ENCODE results near the gene JARID2.

DNA sequence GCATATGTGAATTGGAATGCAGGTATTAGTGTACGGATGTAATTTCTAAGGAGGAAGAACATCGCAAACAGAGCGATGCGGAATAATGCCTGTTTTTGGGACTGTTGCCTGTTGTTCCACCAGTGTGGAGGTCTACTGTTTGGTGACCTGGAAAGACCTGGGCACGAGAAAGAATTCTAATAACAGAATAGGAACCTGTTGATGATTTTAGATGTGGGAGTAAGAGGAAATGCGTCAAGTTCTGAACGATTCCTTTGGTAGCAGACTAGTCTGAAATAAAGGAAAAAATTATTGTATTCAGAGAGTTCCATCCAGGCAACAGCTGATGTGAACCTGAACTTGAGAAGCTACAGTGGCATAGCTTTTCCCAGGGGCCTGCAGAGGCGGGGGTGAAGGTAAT lies 224.9 kb downstream of the JARID2 start:
- TF ChIP-seq, protein P1, sequence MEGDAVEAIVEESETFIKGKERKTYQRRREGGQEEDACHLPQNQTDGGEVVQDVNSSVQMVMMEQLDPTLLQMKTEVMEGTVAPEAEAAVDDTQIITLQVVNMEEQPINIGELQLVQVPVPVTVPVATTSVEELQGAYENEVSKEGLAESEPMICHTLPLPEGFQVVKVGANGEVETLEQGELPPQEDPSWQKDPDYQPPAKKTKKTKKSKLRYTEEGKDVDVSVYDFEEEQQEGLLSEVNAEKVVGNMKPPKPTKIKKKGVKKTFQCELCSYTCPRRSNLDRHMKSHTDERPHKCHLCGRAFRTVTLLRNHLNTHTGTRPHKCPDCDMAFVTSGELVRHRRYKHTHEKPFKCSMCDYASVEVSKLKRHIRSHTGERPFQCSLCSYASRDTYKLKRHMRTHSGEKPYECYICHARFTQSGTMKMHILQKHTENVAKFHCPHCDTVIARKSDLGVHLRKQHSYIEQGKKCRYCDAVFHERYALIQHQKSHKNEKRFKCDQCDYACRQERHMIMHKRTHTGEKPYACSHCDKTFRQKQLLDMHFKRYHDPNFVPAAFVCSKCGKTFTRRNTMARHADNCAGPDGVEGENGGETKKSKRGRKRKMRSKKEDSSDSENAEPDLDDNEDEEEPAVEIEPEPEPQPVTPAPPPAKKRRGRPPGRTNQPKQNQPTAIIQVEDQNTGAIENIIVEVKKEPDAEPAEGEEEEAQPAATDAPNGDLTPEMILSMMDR (IDR thresholded peaks at IDR 0.05): no peak
- TF ChIP-seq POLR2AphosphoS5 (IDR thresholded peaks at IDR 0.05): no peak
- no peak for TF ChIP-seq POLR2A (IDR thresholded peaks at IDR 0.05)
- no peak for TF ChIP-seq EP300 (IDR thresholded peaks at IDR 0.05)
